NCI-H2196 treated with DMSO at 0.1 percent for 48 hours (cell line): ENCODE data around the gene DENND1C.
"Not testable (repeated sequence)": the region's sequence is repeated elsewhere in the genome, so short reads cannot be mapped to it uniquely, and the experiment has no call there.

Experiments
- DNase-seq: peaks from one replicate; lab custom pipeline; 2025; ENCODE audit not compliant: unreplicated experiment; lab: John Stamatoyannopoulos, UW

Gene DENND1C

DNA sequence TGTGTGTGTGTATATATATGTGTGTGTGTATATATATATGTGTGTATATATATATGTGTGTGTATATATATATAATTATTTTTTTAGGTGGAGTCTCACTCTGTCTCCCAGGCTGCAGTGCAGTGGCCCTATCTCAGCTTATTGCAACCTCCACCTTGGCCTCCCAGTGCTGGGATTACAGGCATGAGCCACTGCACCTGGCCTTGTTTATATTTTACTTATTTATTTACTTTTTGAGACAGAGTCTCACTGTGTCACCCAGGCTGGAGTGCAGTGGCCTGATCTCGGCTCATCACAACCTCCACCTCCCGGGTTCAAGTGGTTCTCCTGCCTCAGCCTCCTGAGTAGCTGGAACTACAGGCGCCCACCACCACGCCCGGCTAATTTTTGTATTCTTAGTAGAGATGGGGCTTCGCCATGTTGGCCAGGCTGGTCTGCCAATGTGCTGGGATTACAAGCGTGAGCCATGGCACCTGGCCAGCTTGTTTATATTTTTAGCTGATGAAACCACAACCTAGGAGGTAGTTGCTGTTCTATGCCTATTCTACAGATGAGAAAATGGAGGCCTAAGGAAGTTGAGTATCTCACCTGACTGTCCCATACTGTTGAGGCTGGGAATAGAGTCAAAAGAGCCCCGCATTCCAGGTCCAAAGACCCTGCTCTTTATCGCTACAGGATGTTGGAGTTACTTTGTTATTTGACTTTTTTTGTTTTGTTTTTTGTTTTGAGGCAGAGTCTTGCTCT, 26.6 kb upstream of the DENND1C start:
- DNase-seq, result not testable (repeated sequence)

DNA sequence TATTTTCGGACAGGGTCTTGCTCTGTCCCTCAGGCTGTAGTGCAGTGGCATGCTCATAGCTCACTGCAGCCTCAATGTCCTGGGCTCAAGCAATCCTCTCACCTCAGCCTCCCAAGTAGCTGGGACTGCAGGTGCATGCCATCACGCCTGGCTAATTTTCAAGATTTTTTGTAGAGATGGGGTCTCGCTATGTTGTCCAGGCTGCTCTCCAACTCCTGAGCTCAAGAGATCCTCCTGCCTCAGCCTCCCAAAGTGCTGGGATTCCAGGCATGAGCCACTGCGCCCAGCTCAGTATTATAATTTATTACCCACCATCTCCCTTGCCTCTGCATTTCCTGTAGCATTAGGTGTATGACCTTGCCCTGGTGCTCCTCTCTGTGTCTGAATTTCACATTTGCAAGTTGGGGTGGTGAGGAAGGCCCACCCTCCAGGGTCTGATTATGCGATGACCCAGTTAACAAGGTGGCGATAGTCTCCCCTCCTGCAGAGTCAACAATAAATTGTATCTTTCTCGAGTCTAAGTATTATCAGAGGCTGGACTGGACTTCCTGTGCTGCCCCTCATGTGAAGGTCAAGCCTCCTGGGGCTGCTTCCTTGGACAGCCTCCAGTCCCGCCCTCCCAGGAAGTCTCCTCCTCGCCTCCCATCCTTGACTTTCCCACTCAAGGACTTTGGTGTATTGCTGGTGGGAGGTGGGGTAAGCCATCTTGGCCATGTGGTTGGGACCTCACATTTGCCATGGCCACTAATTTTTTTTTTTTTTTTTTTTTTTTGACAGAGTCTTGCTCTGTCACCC, 22.0 kb upstream of the DENND1C start:
- DNase-seq, result no peak

DNA sequence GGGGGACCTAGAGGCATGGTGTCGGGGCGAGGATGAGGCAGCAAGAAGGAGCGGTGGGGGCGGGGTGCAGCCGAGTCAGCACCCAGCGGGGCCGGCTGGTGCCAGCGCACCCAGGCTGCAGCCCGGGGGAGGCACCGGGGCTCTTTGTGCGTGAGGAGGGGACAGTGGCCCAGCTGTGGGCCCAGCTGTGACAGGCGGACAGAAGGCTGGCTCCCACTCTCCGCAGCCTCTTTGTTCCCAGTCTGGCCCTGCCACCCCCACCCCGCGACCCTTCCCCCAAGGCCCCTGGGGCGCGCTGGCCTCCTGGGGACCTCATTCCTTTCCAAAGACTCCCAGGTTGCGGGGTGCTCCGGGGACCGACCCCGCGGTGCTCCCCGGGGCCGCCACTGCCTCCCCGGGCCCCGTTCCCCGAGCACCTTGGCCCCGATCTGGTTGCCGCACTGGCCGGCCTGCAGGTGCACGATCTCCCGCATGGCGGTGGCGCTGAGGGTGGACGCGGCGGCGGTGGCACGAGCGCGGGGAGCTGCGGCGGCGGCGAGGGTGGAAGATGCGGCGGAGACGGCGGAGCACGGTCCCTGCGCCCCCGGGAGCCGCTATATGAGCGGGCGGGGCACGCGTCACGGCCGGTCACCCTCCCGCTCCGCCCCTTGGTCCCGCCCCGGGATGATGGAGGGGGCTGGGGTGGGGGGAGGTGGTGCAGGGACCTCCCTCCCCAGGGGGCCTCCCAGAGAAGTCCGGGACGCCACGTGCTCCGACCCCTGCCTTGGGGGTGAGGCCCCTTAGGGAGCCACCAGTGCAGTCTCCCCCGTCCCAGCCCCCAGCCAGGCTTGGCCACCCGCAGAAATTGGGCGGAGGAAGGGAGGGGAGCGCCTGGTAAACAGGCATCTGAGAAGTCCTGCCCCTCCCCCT, 20.4 kb upstream of the DENND1C start, which contains the start of gene TUBB4A:
TSS of gene TUBB4A (minus strand) at position 570 of the 909 bp plus-strand sequence. CDS start at position 473, 97 bp downstream.
- DNase-seq, result no peak

DNA sequence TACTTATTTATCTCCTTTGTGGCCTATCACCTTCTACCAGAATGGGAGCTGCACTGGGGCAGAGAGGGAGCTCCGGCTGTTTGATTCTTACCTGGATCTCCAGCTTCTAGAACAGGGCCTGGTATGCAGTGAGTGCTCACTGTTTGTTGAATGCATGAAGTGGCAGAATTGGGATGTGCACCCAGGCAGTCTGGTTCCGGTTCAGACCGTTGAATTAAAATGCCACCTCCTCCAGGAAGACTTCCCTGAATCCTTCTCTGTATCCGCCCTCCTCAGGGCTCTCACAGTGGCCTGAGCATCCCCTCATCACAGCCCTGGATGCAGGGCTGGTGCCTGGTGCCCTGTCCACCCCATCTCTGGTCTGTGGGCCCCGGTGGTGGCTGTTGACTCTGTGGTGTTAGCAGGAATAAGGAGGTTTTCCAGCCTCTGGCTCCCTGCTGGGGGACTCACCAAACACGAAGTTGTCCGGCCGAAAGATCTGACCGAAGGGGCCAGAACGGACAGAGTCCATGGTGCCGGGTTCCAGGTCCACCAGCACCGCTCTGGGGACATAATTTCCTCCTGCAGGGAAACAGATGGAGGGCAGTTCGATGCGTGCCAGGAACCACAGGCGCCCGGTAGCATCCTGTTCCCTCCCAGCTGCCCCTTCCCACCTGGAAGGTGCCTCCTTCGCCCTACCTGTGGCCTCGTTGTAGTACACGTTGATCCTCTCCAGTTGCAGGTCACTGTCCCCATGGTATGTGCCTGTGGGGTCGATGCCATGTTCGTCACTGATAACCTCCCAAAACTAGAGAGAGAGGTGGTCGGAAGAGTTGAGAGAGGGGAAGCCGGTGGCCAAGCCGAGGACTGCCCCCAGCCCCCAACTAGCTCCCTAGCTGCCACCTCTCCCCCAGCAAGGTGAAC, 19.5 kb upstream of the DENND1C start:
- DNase-seq, result no peak

DNA sequence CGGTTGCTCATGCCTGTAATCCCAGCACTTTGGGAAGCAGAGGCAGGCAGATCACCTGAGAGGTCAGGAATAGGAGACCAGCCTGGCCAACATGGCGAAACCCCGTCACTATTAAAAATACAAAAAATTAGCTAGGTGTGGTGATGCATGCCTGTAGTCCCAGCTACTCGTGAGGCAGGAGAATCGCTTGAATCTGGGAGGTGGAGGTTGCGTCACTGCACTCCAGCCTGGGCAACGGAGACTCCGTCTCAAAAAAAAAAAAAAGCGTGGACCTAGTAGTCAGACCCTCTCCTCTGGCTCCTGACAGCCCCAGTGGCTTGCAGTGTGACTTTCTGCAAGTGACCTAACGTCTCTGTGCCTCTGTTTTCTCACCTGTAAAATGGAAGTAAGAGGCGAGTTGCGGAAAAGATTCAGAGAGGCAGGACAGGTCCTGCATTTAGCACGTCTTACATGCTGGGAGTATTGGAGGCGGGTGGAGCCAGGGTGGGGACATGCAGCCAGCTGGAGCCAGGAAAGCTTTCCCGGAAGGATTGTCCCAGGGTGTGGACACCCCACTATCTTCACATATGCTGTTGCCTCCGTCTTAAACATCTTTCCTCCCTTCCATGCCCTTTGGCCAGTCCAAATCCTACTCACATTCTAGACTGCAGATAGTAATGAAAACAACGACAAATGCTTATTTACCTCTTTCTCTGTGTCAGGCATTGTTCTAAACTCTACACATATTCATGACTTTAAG, 17.6 kb upstream of the DENND1C start:
- no peak for DNase-seq

DNA sequence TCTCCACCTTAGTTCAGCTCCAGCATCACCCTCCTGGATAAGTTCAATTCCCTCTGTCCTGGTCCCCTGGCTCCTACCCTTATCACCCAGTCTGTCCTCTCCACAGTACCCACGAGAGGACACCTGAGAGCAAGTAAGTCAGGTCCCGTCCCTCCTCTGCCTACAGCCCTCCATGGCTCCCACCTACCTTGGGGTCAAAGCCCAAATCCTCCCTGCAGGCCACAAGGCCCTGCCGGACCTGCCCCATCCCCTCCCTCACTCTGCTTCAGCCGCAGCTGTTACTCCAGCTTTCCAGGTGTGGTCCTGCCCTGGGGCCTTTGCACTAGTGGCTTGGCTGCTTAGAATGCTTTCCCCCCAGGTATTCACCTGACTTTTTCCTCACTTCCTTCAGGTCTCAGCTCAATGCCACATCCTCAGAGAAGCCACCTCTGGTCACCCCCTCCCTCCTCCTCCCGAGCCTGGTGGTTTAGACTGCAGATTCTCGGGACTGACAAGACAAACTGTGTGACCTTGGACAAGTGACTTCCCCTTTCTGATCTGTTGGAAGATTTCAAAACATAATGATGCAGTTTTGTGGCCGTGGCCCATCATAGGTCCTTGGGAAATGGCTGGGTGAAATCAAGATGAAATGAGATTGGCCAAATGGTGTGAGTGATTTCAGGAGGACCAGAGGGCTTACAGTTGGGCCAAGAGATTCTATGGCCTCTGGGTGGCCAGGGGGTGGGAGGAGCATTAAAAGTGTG, 16.9 kb upstream of the DENND1C start:
- DNase-seq, result no peak

DNA sequence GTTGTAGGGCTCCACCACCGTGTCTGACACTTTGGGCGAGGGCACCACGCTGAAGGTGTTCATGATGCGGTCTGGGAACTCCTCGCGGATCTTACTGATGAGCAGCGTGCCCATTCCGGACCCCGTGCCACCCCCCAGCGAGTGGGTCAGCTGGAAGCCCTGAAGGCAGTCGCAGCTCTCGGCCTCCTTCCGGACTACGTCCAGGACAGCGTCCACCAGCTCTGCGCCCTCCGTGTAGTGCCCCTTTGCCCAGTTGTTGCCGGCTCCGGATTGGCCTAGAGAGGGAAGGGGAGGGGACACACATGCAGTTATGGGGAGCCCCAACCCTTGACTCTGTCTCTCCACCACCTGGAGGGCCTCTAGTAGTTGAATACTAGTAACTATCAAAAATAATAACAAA, 14.4 kb upstream of the DENND1C start:
- DNase-seq, result no peak

DNA sequence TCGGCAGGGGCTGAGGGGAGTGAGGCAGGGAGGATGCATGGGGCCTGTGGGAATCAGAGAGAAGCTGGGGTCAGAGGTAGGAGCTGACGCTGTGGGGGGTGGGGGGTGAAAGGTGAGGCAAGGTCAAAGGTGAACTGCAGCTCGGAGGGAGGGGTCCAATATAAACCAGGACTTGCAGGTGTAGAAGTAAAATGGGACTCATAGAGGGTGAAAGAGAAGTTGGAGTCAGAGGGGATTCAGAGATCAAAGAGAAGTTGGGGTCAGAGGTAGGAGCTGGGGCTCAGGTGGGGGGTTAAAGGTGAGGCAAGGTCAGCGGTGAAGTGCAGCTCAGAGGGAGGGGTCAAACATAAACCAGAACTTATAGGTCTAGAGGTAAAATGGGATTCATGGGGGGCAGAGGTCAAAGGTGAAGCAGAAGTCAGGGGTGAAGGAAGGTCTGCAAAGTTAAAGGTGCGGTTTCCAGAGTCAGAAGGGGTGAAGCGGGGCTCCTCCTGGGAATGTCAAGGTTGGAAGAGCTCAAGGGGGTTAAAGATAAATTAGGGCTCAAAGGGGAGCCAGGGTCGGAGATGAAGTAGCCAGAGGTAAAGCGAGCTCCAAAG, 12.9 kb upstream of the DENND1C start:
- no peak for DNase-seq

DNA sequence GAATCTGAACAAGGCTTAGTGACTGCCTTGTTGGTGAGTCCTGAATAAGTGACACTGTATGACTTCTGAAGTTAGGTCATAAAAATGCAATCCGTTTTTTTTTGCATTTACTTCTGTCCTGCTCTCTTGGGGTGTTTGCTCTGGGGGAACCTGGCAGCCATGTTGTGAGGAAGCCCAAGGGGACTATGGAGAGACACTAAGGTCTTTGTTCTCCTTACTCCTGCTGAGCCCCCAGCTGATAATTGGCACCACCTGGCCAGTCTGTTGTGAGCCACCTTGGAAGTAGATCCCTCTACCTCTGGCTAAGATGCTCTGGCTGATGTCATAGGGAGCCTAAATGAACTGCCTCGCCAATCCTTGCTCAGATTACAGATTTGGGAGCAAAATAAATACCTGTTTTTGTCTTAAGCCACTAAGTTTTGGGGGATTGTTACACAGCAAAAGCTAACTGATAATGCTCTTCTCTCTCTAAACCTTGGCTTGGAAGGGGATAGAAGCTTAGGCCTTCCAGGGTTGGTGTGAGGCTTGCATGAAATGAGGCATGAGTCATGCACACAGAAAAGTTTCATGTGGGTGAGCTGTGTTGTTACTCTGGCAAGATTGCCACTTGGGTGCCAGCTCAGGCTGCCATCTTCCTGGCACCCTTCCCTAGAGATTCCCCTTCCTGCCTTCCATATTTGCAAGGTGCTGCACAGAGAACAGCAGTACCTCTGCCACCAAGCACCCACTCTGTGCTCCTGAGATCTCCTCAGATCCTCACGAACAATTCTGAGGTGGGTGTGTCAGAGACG, 10.4 kb upstream of the DENND1C start:
- no peak for DNase-seq

DNA sequence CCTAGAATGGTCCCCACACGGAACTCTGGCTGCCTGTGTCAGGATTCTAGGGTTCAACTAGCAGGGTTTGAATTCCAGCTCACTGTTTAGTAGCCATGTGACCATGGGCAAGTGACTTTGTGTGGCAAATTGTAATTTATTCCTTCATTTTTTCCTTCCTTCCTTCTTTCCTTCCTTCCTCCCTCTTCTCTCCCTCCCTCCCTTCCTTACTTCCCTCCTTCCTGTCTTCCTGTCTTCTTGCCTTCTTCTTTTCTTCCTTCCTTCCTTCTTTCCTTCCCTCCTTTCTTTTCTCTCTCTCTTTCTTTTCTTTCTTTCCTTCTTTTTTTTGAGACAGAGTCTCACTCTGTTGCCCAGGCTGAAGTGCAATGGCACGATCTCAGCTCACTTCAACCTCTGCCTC, 8.5 kb upstream of the DENND1C start:
- DNase-seq, result no peak

DNA sequence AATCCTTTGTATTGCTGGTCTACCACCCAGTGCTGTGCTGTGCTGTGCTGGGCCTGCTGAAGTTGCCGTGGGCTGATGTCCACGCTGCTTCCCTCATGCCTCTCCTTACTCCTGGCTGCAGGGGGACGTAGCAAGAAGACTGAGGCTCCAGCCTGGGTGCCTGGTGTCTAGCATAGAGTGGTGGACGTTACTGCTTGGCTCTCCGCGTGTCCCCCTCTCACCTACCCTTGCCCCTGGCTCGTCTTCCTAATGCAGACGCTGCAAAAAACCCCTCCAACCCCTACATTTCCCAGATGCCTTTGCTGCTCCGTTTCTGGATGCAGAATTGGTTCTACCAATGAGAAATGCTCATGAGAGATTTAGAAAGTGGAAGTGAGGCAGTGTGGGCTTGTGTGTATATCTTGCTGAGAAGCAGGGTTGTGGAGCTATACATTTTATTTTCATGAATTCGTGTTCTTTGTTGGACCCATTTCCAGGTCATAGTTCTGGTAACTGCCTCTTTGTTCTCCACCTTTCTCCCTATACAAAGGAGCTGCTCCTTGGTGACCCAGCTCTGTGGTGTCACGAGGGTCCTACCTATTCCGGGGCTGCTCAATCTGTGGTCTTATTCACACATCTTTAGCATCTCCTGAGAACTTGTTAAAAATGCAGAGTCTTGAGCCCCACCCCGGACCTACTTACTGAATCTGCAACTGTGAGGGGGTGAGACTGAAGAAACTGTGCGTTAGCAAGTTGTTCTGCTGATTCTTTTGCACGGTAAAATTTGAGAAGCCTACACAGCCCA, 7.9 kb upstream of the DENND1C start:
- DNase-seq, result no peak

DNA sequence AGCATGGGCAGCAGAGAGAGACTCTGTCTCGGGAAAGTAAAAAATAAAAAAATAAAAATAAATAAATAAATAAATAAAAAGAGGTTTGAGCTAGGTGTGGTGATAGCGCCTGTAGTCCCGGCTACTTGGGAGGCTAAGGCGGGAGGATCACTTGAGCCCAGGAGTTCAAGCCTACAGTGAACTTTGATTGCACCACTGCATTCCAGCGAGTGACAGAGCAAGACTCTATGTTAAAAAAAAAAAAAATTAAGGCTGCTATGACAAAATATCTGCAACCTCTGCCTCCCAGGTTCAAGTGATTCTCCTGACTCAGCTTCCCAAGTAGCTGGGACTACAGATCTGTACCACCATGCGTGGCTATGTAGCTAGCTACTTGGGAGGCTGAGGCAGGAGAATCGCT, 3.2 kb upstream of the DENND1C start:
- no peak for DNase-seq

DNA sequence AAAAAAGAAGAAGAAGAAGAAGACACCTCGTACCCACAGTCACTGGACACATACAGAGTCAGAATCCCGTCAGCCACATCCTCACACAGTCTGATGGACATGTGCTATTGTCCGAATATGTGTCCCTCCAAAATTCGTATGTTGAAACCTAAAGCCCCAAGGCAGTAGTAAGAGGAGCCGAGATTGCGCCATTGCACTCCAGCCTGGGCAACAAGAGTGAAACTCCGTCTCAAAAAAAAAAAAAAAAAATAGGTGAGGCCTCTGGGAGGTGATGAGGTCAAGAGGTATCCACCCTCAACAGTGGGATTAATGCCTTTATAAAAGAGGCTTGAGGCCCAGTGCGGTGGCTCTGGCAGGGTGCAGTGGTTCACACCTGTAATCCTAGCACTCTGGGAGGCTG, 2.6 kb upstream of the DENND1C start:
- no peak for DNase-seq

DNA sequence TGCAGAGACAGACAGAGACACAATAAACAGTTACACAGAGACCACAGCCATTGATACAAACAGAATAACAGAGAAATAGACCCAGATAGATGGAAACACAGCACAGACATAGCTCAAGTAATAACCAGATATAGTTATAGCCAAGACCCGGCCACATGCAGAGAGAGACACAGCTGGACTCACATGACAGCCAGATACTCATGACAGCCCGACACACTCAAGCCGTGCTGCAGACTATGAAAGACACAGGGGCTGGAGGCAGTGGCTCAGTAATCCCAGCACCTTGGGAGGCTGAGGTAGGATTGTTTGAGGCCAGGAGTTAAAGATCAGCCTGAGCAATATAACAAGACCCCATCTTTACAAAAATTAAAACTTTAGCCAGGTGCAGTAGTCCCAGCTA, 1.6 kb upstream of the DENND1C start:
- DNase-seq, result no peak

DNA sequence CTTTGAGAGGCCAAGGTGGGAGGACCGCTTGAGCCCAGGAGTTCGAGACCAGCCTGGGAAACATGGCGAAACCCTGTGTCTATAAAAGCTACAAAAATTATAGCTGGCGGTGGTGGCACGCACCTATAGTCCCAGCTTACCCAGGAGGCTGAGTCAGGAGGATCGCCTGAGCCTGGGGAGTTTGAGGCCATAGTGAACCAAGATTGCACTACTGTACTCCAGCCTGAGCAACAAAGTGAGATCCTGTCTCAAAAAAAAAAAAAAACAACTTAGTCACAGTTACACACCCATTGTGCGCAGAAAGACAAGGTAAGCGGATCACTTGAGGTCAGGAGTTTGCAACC, 728 bp upstream of the DENND1C start:
- no peak for DNase-seq

DNA sequence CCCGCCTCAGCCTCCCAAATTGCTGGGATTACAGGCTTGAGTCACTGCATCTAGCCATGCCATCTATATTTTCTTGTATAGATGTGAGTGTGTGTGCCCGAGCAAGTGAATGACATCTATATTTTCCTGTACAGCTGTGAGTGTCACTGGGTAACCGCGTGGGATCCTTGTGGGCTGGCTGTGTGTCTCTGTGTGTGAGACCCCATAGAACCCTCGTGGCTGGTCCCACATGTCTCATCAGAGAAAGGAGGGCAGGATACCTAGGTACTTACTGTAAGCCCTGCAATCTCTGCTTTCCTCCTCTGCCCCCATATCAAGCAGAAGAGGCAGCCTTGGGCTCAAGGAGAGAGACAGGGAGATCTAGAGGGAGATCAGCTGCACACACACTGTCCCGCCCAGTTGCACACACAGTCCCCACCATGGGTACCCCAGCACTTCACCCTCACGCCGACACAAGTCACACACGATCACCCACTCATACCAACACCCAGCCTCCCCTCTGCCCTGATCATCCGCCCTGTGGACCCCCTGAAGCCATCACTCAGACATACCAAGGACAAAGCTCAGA, 655 bp downstream of the DENND1C start:
- DNase-seq, result no peak
